ENCODE measurements around the gene SLC35F3. TPM values are rescaled to one million over a fixed set of nuclear protein-coding genes. Genes with fewer than 3 reads are reported as not detected.

Gene SLC35F3
- total RNA-seq, 1 experiment from 2014 or later: 0.94 TPM

DNA sequence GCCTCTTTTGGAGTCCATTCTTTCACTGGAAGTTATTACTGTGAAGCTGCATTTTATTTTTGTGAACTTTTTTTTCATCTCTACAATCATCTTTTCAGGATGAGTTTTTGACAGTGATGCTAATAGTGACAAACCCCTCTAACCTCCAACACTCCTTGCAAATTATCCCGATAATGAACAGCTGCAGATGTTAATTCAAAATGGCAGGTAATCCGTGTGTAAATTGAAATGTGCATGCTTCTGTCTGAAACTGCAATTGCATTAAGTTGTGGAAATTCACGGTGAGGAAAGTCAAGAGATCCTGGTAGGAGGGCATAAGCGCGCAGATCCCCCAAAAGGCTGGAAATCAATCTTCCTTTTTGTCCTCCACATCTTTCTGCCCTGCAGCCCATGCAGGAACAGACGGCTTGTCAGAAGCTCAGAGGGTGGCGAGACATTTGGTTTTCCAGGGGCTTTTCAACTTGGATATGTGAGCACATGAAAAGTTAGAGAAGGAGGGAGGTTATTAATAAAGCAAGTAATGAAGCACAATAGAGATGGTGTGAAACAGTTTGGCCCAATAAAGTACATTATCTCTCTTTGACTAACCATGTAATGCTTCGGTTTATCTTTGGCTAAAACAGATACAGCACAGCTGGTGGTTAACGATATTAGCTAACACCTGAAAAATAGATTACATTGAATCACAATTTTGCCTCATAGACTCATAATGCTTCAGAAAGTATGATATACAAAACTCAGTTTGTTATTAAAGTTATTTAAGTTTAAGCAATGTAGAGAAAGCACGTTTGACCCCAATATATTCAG lies 325.3 kb downstream of the SLC35F3 start:
- H3K4me1 Mint-ChIP-seq: peaks cover 50% of the 10 kb centered on the region
- ATAC-seq (no peak), DNase-seq (ENCODE audit: low spot score) (no peak)
- H3K9me3 Mint-ChIP-seq: no peaks in the 10 kb centered on the region
- H3K27me3 Mint-ChIP-seq (ENCODE audit: low read depth): peaks cover 25% of the 10 kb centered on the region
- POLR2A ChIA-PET: no interaction called here
- CTCF ChIA-PET: interaction anchor here (1.0 to 3.1 kb wide), 4 partner anchors 16 to 97 kb away, joined by 3 to 33 read pairs (median 16); no protein-coding TSS in a partner anchor
- no peak overlapping the region for H3K4me3 Mint-ChIP-seq
- no peak overlapping the region for H3K27ac Mint-ChIP-seq
- TF ChIP-seq, protein P1, sequence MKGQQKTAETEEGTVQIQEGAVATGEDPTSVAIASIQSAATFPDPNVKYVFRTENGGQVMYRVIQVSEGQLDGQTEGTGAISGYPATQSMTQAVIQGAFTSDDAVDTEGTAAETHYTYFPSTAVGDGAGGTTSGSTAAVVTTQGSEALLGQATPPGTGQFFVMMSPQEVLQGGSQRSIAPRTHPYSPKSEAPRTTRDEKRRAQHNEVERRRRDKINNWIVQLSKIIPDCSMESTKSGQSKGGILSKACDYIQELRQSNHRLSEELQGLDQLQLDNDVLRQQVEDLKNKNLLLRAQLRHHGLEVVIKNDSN (CRISPR knock-in tag; IDR thresholded peaks at IDR 0.05): no peak
- TF ChIP-seq SMAD4 (CRISPR knock-in tag; IDR thresholded peaks at IDR 0.05) (no peak), EMX1 (CRISPR knock-in tag; IDR thresholded peaks at IDR 0.05) (no peak), ZNF423 (CRISPR knock-in tag; IDR thresholded peaks at IDR 0.05) (no peak), ZNF121 (CRISPR knock-in tag; IDR thresholded peaks at IDR 0.05) (no peak), ATF1 (CRISPR knock-in tag; IDR thresholded peaks at IDR 0.05) (no peak)
- TF ChIP-seq, protein P2, sequence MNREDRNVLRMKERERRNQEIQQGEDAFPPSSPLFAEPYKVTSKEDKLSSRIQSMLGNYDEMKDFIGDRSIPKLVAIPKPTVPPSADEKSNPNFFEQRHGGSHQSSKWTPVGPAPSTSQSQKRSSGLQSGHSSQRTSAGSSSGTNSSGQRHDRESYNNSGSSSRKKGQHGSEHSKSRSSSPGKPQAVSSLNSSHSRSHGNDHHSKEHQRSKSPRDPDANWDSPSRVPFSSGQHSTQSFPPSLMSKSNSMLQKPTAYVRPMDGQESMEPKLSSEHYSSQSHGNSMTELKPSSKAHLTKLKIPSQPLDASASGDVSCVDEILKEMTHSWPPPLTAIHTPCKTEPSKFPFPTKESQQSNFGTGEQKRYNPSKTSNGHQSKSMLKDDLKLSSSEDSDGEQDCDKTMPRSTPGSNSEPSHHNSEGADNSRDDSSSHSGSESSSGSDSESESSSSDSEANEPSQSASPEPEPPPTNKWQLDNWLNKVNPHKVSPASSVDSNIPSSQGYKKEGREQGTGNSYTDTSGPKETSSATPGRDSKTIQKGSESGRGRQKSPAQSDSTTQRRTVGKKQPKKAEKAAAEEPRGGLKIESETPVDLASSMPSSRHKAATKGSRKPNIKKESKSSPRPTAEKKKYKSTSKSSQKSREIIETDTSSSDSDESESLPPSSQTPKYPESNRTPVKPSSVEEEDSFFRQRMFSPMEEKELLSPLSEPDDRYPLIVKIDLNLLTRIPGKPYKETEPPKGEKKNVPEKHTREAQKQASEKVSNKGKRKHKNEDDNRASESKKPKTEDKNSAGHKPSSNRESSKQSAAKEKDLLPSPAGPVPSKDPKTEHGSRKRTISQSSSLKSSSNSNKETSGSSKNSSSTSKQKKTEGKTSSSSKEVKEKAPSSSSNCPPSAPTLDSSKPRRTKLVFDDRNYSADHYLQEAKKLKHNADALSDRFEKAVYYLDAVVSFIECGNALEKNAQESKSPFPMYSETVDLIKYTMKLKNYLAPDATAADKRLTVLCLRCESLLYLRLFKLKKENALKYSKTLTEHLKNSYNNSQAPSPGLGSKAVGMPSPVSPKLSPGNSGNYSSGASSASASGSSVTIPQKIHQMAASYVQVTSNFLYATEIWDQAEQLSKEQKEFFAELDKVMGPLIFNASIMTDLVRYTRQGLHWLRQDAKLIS (CRISPR knock-in tag; IDR thresholded peaks at IDR 0.05; ENCODE audit: borderline replicate concordance): no peak
- no peaks in the 10 kb centered on the region for H3K36me3 Mint-ChIP-seq

DNA sequence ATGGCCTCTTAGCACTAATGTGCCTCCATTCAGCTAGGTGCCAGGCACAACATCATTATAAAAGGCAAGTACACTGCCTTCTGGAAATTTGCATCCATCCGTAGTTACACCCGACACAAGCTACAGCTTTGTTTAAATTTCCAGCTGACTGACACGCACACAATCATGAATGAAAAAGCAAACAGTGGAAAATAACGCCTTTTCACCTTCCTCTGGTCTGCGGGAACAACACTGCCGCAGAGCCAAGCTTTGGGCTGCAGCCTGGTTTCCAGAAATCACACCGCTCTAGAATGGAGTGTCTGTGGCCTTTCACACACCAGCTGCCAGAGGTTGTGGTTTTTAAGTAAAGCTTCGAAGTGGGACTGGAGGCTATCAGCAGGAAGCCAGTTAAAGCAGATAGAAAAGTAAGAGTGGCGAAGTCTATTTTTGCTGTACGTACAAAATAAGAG lies 326.0 kb downstream of the SLC35F3 start:
- CTCF ChIA-PET: interaction anchor here (1.0 to 3.1 kb wide), 7 partner anchors 9 to 97 kb away, joined by 3 to 33 read pairs (median 4); no protein-coding TSS in a partner anchor
- TF ChIP-seq, protein P3, sequence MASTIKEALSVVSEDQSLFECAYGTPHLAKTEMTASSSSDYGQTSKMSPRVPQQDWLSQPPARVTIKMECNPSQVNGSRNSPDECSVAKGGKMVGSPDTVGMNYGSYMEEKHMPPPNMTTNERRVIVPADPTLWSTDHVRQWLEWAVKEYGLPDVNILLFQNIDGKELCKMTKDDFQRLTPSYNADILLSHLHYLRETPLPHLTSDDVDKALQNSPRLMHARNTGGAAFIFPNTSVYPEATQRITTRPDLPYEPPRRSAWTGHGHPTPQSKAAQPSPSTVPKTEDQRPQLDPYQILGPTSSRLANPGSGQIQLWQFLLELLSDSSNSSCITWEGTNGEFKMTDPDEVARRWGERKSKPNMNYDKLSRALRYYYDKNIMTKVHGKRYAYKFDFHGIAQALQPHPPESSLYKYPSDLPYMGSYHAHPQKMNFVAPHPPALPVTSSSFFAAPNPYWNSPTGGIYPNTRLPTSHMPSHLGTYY (CRISPR knock-in tag; IDR thresholded peaks at IDR 0.05): no peak
- TF ChIP-seq, protein P2 (CRISPR knock-in tag; IDR thresholded peaks at IDR 0.05; ENCODE audit: borderline replicate concordance): no peak
- TF ChIP-seq, protein P4, sequence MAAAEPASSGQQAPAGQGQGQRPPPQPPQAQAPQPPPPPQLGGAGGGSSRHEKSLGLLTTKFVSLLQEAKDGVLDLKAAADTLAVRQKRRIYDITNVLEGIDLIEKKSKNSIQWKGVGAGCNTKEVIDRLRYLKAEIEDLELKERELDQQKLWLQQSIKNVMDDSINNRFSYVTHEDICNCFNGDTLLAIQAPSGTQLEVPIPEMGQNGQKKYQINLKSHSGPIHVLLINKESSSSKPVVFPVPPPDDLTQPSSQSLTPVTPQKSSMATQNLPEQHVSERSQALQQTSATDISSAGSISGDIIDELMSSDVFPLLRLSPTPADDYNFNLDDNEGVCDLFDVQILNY (CRISPR knock-in tag; IDR thresholded peaks at IDR 0.05): no peak
- TF ChIP-seq ZNF423 (CRISPR knock-in tag; IDR thresholded peaks at IDR 0.05) (no peak), TEAD4 (CRISPR knock-in tag; IDR thresholded peaks at IDR 0.05) (no peak), OVOL2 (CRISPR knock-in tag; IDR thresholded peaks at IDR 0.05; ENCODE audit: borderline replicate concordance) (no peak), ZNF219 (CRISPR knock-in tag; IDR thresholded peaks at IDR 0.05; ENCODE audit: borderline replicate concordance) (no peak), CREB1 (CRISPR knock-in tag; IDR thresholded peaks at IDR 0.05) (no peak), HMGA2 (CRISPR knock-in tag; IDR thresholded peaks at IDR 0.05) (no peak)
- TF ChIP-seq, protein P5, sequence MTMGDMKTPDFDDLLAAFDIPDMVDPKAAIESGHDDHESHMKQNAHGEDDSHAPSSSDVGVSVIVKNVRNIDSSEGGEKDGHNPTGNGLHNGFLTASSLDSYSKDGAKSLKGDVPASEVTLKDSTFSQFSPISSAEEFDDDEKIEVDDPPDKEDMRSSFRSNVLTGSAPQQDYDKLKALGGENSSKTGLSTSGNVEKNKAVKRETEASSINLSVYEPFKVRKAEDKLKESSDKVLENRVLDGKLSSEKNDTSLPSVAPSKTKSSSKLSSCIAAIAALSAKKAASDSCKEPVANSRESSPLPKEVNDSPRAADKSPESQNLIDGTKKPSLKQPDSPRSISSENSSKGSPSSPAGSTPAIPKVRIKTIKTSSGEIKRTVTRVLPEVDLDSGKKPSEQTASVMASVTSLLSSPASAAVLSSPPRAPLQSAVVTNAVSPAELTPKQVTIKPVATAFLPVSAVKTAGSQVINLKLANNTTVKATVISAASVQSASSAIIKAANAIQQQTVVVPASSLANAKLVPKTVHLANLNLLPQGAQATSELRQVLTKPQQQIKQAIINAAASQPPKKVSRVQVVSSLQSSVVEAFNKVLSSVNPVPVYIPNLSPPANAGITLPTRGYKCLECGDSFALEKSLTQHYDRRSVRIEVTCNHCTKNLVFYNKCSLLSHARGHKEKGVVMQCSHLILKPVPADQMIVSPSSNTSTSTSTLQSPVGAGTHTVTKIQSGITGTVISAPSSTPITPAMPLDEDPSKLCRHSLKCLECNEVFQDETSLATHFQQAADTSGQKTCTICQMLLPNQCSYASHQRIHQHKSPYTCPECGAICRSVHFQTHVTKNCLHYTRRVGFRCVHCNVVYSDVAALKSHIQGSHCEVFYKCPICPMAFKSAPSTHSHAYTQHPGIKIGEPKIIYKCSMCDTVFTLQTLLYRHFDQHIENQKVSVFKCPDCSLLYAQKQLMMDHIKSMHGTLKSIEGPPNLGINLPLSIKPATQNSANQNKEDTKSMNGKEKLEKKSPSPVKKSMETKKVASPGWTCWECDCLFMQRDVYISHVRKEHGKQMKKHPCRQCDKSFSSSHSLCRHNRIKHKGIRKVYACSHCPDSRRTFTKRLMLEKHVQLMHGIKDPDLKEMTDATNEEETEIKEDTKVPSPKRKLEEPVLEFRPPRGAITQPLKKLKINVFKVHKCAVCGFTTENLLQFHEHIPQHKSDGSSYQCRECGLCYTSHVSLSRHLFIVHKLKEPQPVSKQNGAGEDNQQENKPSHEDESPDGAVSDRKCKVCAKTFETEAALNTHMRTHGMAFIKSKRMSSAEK (CRISPR knock-in tag; IDR thresholded peaks at IDR 0.05; ENCODE audit: borderline replicate concordance): no peak
- H3K4me1 Mint-ChIP-seq: peaks cover 43% of the 10 kb centered on the region
- DNase-seq (ENCODE audit: low spot score): no peak
- peaks cover 19% of the 10 kb centered on the region for H3K27me3 Mint-ChIP-seq (ENCODE audit: low read depth)
- H3K27ac Mint-ChIP-seq: no peak overlapping the region
- ATAC-seq: no peak
- H3K4me3 Mint-ChIP-seq: no peak overlapping the region
- no peaks in the 10 kb centered on the region for H3K36me3 Mint-ChIP-seq
- H3K9me3 Mint-ChIP-seq: no peaks in the 10 kb centered on the region
- POLR2A ChIA-PET: no interaction called here
